ENCODE measurements around the gene CTSZ.
A peak's percentile ranks its signal among the peaks of the same experiment; 100 is the strongest.
"Not testable (repeated sequence)": the region's sequence is repeated elsewhere in the genome, so short reads cannot be mapped to it uniquely, and the experiment has no call there.

Gene CTSZ

DNA sequence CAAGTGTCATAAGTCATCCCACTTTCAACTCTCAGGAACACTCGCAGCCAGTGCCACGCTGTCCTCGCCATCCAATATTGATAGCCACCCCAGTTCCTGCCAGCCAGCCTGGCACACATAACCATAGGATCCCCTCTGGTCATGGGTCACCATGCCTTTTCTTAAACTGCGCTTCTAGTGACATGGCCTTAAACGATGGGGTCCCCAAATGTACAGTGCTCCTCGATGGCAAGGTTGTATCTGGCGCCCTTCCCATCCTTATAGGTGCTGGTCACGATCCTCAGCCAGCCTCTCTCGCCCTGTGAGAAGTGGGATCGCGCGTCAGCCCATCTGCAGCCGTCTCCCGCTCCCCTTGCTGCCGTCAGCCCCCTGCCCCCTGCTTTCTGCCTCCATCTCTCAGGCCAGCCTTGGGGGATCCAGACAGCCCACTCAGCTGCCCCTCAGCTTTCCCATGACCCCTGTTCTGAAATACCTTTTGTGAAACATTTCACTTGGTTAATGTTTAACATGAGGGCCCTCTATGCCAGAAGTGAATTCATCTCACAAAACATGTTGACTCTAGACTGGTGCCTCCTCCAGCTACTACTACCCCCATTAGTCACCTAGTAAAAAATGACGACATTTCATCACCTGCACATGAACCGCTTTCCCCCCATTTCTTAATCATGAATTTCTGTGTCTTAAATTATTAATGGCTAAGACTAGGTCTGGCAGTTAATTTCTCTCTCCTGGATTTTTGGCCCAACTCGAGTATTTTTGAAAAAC, 11.4 kb downstream of the CTSZ start:
- DNase-seq: no peak

GRCh38 chr20:58994390-58995159, 12.5 kb downstream of the CTSZ start:
- no peak for DNase-seq

- no peak for DNase-seq
Observed at GRCh38 chr20:58993332-58994248, 13.5 kb downstream of the CTSZ start.

GRCh38 chr20:58992911-58993310, 14.1 kb downstream of the CTSZ start:
- no peak for DNase-seq

DNA sequence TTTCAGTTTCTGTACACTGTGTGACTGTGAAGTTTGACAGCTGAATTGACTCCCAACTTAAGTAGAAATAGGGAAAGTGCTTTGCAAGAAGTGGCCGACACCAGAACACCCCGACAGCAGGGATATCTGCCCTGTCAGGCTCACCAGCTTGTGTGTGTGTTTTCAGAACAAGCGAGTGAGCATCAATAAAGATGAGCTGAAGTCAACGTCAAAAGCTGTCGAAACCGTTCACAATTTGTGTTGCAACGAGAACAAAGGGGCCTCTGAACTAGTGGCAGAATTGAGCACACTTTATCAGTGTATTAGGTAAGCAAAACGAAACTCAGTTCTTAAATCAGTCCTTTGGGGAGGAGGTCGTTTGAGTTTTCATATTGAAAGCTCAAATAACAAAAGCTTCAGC, 15.3 kb downstream of the CTSZ start:
- DNase-seq: no peak

DNA sequence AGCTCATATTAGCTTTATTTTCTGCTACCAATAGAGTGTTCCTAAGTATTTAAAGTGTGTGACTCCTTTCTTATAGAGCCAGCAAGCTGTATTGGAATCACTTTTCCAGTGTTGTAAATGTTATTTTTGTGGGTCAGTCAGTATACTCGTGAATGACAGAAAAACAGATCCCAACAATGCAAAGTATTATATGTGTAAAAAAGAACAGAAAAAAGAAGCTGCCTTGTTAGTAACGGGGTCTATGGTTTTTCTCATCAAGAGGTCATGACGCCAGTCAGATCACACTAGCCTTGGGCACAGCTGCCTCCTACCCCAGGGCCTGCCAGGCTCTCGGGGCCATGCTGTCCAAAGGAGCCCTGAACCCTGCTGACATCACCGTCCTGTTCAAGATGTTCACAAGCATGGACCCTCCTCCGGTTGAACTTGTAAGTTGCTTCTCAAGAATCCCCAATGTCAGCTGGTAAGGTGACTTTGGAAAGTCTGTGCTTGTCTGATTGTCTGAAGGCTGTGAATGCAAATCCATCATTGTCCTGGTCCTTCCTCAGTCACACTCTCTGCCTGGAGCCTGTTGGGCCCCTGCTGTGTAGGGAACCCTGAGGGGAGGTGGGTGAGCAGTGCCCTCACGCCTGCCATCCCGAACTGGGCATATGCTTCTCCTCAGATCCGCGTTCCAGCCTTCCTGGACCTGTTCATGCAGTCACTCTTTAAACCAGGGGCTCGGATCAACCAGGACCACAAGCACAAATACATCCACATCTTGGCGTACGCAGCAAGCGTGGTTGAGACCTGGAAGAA, 16.2 kb downstream of the CTSZ start:
- no peak for DNase-seq

DNA sequence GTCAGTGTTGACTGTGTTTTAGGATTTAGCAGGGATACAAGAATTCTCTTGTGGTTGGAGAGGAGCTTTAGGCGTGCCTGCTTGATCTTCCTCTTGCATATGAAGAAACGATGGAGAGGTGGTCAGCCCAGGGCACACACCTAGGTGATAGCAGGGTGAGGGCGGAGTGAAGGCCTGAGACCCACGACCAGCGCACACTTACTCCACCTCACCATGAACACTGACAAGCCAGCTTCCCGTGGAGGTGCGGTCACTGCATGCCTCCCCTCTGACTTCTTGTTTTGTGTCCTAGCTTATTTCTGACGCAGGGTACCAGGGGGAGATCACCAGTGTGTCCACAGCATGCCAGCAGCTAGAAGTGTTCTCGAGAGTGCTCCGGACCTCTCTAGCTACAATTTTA, 17.9 kb downstream of the CTSZ start:
- no peak for DNase-seq

GRCh38 chr20:58988565-58988882, 18.5 kb downstream of the CTSZ start:
- no peak for DNase-seq

DNA sequence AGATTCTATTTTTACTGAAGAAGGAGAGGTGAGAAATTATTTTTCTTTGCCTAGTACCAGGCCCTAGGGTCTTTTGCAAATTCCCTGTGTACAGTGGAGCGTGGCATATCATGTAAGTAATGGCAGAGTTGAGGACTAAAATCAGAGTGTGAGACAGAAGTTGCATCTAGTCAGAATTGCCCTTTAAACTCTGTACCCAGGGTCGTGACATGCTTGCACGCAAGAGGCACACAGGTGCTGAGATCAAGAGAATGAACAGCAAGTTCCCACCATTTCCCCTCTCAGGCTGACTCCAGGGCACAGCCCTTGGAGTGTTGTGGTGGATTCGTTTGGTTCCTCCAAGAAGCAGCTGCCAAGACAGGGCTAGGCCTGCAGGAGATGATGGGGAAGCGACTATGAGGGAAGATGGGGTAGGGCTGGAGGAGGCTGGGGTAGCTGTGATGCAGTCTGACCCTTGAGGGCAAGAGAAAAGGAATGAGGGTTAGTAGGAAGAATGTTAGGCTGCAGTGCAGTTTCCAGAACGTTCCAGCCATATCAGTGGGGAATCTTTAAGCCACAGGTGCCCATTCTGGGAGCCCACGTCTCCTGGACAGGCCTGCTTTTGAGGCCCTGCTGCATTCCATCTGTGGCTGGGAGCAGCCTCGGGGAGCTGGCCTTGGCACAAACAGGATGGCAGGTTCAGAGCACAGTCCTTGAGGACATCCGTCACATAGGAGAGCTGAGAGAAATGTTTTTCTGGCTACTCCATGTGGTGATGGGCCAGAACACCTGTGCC, 19.1 kb downstream of the CTSZ start:
- no peak for DNase-seq

GRCh38 chr20:58986968-58987517, 20.0 kb downstream of the CTSZ start:
- no peak for DNase-seq

DNA sequence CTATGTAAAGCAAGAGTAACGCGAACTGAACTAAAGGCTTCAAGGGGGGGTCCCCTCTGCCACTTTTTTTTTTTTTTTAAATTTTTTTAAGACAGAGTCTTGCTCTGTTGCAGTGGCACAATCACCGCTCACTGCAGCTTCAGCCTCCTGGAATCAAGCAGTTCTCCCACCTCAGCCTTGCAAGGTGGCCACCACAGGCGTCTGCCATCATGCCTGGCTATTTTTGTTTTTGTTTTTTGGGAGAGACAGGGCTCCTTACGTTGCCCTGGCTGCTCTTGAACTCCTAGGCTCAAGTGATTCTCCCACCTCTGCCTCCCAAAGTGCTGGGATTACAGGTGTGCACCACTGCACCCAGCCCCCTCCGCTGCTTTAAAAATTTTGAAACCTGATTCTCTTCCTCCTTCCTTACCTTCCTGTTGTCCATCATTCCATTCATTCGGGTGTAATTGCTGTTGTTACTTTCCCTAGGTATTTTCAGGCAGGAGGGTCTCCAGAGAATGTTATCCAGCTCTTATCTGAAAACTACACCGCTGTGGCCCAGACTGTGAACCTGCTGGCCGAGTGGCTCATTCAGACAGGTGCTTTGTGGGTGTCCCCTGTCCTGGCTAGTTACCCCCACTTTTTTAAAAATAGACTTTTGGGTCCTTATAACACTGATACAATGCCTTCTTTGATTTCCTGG, 20.6 kb downstream of the CTSZ start:
- DNase-seq: no peak

GRCh38 chr20:58985656-58986055, 21.4 kb downstream of the CTSZ start:
- no peak for DNase-seq

DNA sequence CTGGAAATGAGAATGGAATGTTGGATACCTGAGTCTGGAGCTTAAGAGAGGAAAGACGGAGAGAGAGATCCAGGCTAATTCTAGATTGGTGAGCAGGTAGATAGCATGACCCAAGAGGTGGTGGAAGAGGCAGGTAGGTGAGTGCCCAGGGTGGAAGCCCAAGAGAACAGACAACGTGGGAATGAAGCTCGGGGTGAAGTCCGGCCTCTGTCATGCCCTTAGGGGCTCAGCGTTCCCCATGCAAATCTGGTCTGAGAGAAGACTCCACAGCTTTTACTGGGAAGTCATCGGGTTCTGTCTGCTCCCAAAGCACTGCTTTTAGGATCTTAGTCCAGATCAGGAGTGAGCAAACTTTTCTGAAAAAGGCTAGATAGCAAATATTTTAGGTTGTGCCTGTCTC, 22.4 kb downstream of the CTSZ start:
- DNase-seq: no peak

DNA sequence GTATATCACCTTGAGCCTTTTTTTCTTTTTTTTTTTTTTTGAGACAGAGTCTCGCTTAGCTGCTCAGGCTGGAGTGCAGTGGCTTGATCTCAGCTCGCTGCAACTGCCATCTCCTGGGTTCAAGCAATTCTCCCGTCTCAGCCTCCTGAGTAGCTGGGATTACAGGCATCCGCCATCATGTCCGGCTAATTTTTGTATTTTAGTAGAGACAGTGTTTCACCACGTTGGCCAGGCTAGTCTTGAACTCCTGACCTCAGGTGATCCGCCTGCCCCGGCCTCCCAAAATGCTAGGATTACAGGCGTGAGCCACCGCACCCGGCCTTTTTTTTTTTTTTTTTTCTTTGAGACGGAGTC, 24.0 kb downstream of the CTSZ start:
- DNase-seq: not testable (repeated sequence)

DNA sequence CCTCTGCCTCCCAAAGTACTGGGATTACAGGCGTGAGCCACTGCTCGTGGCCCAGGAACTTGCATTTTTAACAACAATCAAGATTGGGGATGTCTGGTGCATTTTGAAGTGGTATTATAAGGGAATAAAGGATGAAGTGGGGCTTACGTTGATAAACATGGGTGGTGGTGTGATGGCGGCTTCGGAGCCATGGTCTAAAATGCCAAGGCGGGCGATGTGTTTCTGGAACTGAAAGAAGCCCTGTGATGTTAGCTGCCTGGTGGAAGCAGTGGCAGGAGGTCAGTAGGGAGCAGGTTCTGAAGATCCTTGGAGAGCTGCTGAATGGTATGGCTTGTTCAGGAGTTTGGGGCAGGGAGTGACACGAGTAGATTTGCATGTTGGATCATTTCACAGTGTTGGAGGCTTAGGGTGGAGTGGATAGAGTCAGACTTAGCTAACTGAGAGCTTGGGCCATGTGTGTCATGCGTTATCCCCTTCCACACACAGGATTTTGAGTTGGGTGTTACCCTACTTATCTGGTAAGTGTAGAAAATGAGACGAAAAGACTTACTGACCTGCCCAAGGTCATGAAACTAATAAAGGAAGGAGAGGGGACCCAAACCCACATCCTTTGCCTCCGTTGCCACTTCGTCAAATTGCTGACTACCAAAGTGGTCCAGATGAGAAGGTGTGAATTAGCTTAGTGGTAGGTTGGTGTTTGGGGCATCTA, 24.5 kb downstream of the CTSZ start:
- DNase-seq: no peak

- DNase-seq: no peak
Observed at GRCh38 chr20:58981628-58982364, 25.3 kb downstream of the CTSZ start.

- peak; percentile 88 for DNase-seq
Observed at GRCh38 chr20:58980711-58981627, 26.1 kb downstream of the CTSZ start, which contains the start of gene NELFCD. NELFCD (plus strand) TSS chr20:58981256; CDS start chr20:58981310, 54 bp downstream.
